Colonic mucosa (tissue), 4 donors: ENCODE results near the gene NFYB. TPM values are rescaled to one million over a fixed set of nuclear protein-coding genes. Genes with fewer than 3 reads are reported as not detected.
"Not testable (repeated sequence)": the region's sequence is repeated elsewhere in the genome, so short reads cannot be mapped to it uniquely, and the experiment has no call there.

Experiments used
- DNase-seq: peaks from one replicate; pipeline ENCODE4 v3.0.0-alpha.2; 2020
- H3K27ac ChIP-seq: fragments of 200-600 bp; one replicate; pipeline ENCODE4 v1.8.0; 2021
- H3K27me3 ChIP-seq: fragments of 200-600 bp; one replicate; pipeline ENCODE4 v1.8.0; 2021
- H3K36me3 ChIP-seq: fragments of 200-600 bp; one replicate; pipeline ENCODE4 v1.8.0; 2021
- H3K4me1 ChIP-seq: fragments of 200-600 bp; one replicate; pipeline ENCODE4 v1.8.0; 2021; ENCODE audit warnings: mild to moderate bottlenecking
- H3K4me3 ChIP-seq: fragments of 200-600 bp; one replicate; pipeline ENCODE4 v1.8.0; 2021
- H3K9ac ChIP-seq, 2 donors: one replicate each; pipeline ENCODE4 v1.7.0; 2013; ENCODE audit warnings: control low read depth in 2 of 2, low read depth in 2 of 2, low read length in 2 of 2
- H3K9me3 ChIP-seq: fragments of 200-600 bp; one replicate; pipeline ENCODE4 v1.8.0; 2021
- CTCF ChIP-seq: fragments of 200-600 bp; IDR thresholded peaks from one replicate; pipeline ENCODE4 v1.8.0; 2022; ENCODE audit warnings: antibody characterized with exemption, mild to moderate bottlenecking
- intact Hi-C: fragments of 100-400 bp; cut with DNase I; formaldehyde crosslinking; loops from one replicate; pipeline ENCODE4 v1.14.1; 2022
- total RNA-seq, 2 donors: library from RNA; stranded (reverse); fragmentation: NEBNext Ultra II Directional in 1 of 2; extraction: Animal tissue kit (Norgen Biotek cat#: 25700) in 1 of 2; gene quantifications; one replicate each; pipeline ENCODE4 v1.2.1, GENCODE V29; 2021
- donor health status: healthy.
- donor health status: DM: no; HTN: no; CAD: no.
- donor health status: DM: no; HTN: no; CAD: no.

Gene NFYB
- total RNA-seq, 2 donors from 2014 or later: 15.6 to 19.8 TPM

- no peaks in the 10 kb centered on the region for H3K27me3 ChIP-seq
- DNase-seq: no peak
- no peak overlapping the region for H3K27ac ChIP-seq
- intact Hi-C loops: no loop called here
- H3K9me3 ChIP-seq: no peaks in the 10 kb centered on the region
- no peaks in the 10 kb centered on the region for H3K36me3 ChIP-seq
- H3K9ac ChIP-seq: no peak overlapping the region
- no peak overlapping the region for H3K4me3 ChIP-seq
- no peak for TF ChIP-seq CTCF
- no peaks in the 10 kb centered on the region for H3K4me1 ChIP-seq
Measured at GRCh38 chr12:104165801-104166200, 27.8 kb upstream of the NFYB start.

- no peak overlapping the region for H3K4me3 ChIP-seq
- no peak for DNase-seq
- H3K27me3 ChIP-seq: no peaks in the 10 kb centered on the region
- no peaks in the 10 kb centered on the region for H3K4me1 ChIP-seq
- intact Hi-C loops: no loop called here
- H3K9me3 ChIP-seq: no peaks in the 10 kb centered on the region
- H3K27ac ChIP-seq: no peak overlapping the region
- H3K36me3 ChIP-seq: no peaks in the 10 kb centered on the region
- no peak overlapping the region for H3K9ac ChIP-seq
- no peak for TF ChIP-seq CTCF
Measured at GRCh38 chr12:104164634-104165033, 26.6 kb upstream of the NFYB start.

- Histone ChIP-seq H3K4me1 (no peaks in the 10 kb centered on the region), H3K27ac (no peak overlapping the region), H3K9ac (no peak overlapping the region), H3K4me3 (no peak overlapping the region), H3K36me3 (no peaks in the 10 kb centered on the region), H3K27me3 (no peaks in the 10 kb centered on the region), H3K9me3 (no peaks in the 10 kb centered on the region)
- TF ChIP-seq CTCF: no peak
- intact Hi-C loops: no loop called here
- DNase-seq: no peak
Measured at GRCh38 chr12:104163631-104164030, 25.6 kb upstream of the NFYB start.

- H3K27ac ChIP-seq, H3K27me3 ChIP-seq, H3K9ac ChIP-seq, H3K4me3 ChIP-seq, DNase-seq, H3K9me3 ChIP-seq, H3K36me3 ChIP-seq, H3K4me1 ChIP-seq, intact Hi-C loops: not testable (repeated sequence)
Measured at GRCh38 chr12:104163028-104163427, 25.0 kb upstream of the NFYB start.

- Histone ChIP-seq H3K9me3 (no peaks in the 10 kb centered on the region), H3K4me1 (no peaks in the 10 kb centered on the region), H3K4me3 (no peak overlapping the region), H3K27ac (no peak overlapping the region), H3K9ac (no peak overlapping the region), H3K36me3 (no peaks in the 10 kb centered on the region), H3K27me3 (no peaks in the 10 kb centered on the region)
- intact Hi-C loops: no loop called here
- no peak for DNase-seq
- no peak for TF ChIP-seq CTCF
Measured at GRCh38 chr12:104155711-104156555, 17.9 kb upstream of the NFYB start.

- Histone ChIP-seq H3K4me1 (no peaks in the 10 kb centered on the region), H3K27ac (no peak overlapping the region), H3K9ac (no peak overlapping the region), H3K27me3 (no peaks in the 10 kb centered on the region), H3K9me3 (no peaks in the 10 kb centered on the region), H3K4me3 (no peak overlapping the region), H3K36me3 (no peaks in the 10 kb centered on the region)
- intact Hi-C loops: no loop called here
- no peak for TF ChIP-seq CTCF
- DNase-seq: no peak
Measured at GRCh38 chr12:104154806-104155205, 16.8 kb upstream of the NFYB start.
